ENCODE measurements around the gene HOXB4. TPM values are rescaled to one million over a fixed set of nuclear protein-coding genes. Genes with fewer than 3 reads are reported as not detected.

The HOXB4 gene
- total RNA-seq, 4 donors from 2014 or later, result 1.6 to 8.7 (median 3.4) TPM

- ATAC-seq (ENCODE audit: low FRiP score) (no peak), DNase-seq (ENCODE audit: low spot score) (no peak)
- no peak for TF ChIP-seq CTCF (IDR thresholded peaks at IDR 0.05)
Observed at GRCh38 chr17:48568499-48569239, 9.5 kb downstream of the HOXB4 start.

DNA sequence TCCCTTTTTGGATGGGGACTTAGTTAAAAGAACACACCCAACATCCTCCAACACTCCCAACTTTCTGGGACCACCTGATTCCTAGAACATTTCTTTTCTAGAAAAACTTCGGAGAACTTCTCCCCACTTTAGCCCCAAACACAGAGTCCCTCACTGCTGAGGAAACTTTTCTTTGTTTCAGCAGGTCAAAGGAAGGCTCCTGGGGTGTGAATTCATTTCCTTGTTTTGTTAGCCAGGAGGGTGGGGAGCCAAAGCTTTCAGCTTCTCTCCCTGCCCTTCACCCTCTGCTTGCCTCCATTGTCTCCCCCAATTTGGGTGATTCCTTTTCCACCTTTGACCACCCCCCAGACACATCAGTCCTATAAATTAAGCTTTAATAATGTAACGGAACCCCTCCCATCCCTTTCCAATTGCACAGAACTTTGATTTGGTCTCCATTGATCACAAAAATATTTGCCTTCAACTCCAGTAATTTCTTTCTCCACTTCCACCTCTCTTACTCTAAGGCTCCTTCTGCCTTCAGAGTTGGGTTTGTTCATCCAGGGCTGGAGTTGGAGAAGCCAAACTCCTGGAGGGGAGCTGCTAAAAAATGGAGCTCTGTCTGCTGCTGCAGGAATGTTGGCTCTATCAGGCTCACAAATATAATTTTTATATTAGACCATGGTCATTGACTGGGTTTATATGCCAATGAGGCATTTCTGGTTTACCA lies 10.3 kb downstream of the HOXB4 start:
- ATAC-seq (ENCODE audit: low FRiP score) (no peak), DNase-seq (ENCODE audit: low spot score) (no peak)
- no peak for TF ChIP-seq CTCF (IDR thresholded peaks at IDR 0.05)

DNA sequence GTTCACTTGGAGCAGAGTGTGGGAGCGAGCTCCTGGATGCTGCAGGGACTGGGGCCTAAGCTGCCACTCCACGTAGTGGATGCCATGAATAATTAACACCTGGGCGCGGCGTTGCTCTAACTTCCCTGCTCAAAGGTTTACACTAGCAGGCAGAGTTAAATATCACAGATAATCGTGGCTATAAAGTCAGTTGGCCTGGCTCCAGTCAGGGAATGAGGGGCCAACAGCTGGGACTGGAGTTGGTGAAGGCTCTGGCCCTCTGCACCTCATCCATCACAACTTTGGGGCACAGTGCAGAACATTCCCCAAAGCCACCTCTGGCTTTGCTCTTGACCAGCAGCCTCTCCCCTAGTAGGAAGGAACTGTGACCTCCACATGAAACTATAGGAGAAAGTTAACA lies 10.9 kb downstream of the HOXB4 start:
- DNase-seq (ENCODE audit: low spot score) (no peak), ATAC-seq (ENCODE audit: low FRiP score) (no peak)
- no peak for TF ChIP-seq CTCF (IDR thresholded peaks at IDR 0.05)

- ATAC-seq (ENCODE audit: low FRiP score) (no peak), DNase-seq (ENCODE audit: low spot score) (no peak)
- no peak for TF ChIP-seq CTCF (IDR thresholded peaks at IDR 0.05)
Observed at GRCh38 chr17:48566717-48567116, 11.4 kb downstream of the HOXB4 start.

DNA sequence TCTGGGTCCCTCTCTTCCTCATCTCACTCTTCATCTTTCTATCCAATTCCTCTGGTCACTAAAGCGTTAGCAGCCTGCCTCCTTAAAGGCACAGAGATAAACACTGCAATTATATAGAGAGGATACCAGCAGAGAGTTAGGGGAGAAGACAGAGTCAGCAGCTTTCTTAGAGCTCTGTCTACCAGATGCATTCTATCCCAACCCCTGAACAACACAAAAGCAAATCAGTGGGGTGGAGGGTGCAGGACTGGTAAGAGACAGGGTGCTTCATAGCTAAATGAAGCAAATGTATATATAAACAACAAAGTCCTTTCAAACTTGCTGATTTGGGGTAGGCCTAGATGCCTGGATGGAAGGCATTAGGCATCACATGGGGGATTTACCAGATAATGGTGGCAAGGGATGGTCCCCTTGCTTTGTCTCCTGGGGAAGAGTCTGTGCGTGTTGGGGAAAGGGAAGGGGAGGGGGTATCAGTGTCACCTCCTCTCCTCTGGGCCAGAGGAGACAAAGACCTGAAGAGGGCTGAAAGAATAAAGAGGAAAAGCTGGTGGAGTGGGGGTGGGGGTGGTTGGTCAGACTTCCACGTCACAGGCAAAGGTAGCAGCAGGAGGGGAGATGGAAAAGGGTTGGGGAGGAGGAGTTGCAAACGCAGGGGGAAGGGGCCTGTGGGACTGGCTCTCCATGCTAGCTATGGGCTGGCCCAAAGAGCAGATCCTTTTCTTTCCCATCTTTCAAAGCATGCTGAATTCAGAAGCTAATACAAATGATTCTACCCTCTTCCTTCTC lies 12.0 kb downstream of the HOXB4 start:
- no peak for ATAC-seq (ENCODE audit: low FRiP score)
- TF ChIP-seq CTCF (IDR thresholded peaks at IDR 0.05), result no peak
- DNase-seq (ENCODE audit: low spot score), result no peak

GRCh38 chr17:48565022-48565554 lies 13.1 kb downstream of the HOXB4 start:
- ATAC-seq (ENCODE audit: low FRiP score) (no peak), DNase-seq (ENCODE audit: low spot score) (no peak)
- TF ChIP-seq CTCF (IDR thresholded peaks at IDR 0.05), result no peak
